RWPE2 (cell line): ENCODE measurements around the gene NFS1.
A peak's percentile ranks its signal among the peaks of the same experiment; 100 is the strongest.

ENCODE experiments used
- ATAC-seq: fragments of 200-7000 bp; cut with Tn5 transposase; 3 replicates; pipeline ENCODE4 v1.9.1; 2021; ENCODE audit warnings: low read depth
- DNase-seq: peaks from one replicate; pipeline ENCODE4 v3.0.0-alpha.2; 2020; ENCODE audit warnings: low spot score
- H3K27ac ChIP-seq: fragments of 450-650 bp; 2 replicates; pipeline ENCODE4 v1.5.1; 2017; ENCODE audit warnings: mild to moderate bottlenecking; ENCODE audit not compliant: poor library complexity, severe bottlenecking
- H3K27me3 ChIP-seq: fragments of 250-450 bp; sonication (Bioruptor Pico); 2 replicates; pipeline ENCODE4 v1.5.1; 2021; ENCODE audit warnings: mild to moderate bottlenecking, moderate library complexity; ENCODE audit not compliant: insufficient read depth, poor library complexity, severe bottlenecking
- H3K36me3 ChIP-seq: fragments of 250-450 bp; sonication (Bioruptor Pico); 2 replicates; pipeline ENCODE4 v1.5.1; 2020; ENCODE audit warnings: low read depth, mild to moderate bottlenecking, moderate library complexity
- H3K4me1 ChIP-seq: fragments of 250-450 bp; sonication (Bioruptor Pico); 2 replicates; pipeline ENCODE4 v1.5.1; 2021; ENCODE audit warnings: mild to moderate bottlenecking, moderate library complexity; ENCODE audit not compliant: insufficient read depth, poor library complexity, severe bottlenecking
- H3K4me3 ChIP-seq: fragments of 250-450 bp; sonication (Bioruptor Pico); 2 replicates; pipeline ENCODE4 v1.5.1; 2021; ENCODE audit warnings: mild to moderate bottlenecking, moderate library complexity; ENCODE audit not compliant: severe bottlenecking
- H3K9me3 ChIP-seq: fragments of 250-450 bp; sonication (Bioruptor Pico); 2 replicates; pipeline ENCODE4 v1.5.1; 2021; ENCODE audit warnings: mild to moderate bottlenecking, moderate library complexity; ENCODE audit not compliant: severe bottlenecking
- TF ChIP-seq, protein P1 (sequence below): fragments of 450-650 bp; IDR thresholded peaks from one replicate; pipeline ENCODE4 v1.5.1; 2017; ENCODE audit warnings: mild to moderate bottlenecking, moderate library complexity; ENCODE audit not compliant: poor library complexity, severe bottlenecking

NFS1 gene

DNA sequence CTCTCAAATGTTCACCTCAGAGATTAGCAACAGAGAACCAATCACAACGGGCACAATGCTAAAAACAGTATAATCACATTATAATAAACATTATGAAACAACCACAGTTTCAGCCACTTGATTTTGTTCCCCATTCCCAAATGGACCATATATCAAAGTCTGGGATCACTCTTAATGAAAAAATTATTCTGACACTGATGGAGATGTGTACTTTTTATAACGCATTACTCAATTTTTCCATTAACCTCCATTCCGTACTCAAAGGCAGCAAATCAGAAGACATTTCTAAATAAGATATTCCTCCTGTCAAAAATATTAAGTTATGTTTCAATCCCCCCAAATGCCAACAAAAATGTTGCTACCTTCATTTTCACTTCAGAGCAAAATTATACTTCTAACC lies 37.2 kb downstream of the NFS1 start:
- Histone ChIP-seq H3K4me3 (peak overlapping the region; percentile 90), H3K27ac (peak overlapping the region; percentile 45)
- DNase-seq, result no peak

DNA sequence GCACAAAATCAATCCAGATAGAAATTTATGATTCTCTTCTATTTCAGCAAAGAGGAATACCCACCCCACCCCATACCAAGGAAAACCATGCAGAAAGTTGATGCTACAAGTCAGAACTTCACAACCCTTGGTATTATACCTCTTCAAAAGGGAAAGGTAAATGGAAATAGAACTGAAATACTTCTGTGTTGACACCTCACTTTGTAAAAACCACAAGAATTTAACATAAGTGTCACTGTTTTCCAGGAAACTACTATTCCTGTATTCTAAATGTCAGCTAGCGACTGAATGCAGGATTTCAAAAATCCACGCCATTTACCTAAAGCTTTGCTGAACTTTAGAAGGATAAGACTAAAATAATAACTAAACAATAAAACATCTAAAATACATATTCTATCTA lies 38.1 kb downstream of the NFS1 start:
- no peak for DNase-seq
- Histone ChIP-seq H3K4me1 (peaks cover 38% of the 10 kb centered on the region), H3K27me3 (no peaks in the 10 kb centered on the region), H3K27ac (peak overlapping the region; percentile 45), H3K4me3 (no peak overlapping the region), H3K9me3 (no peaks in the 10 kb centered on the region), H3K36me3 (peaks cover 41% of the 10 kb centered on the region)
- peak; percentile 15 for ATAC-seq
- TF ChIP-seq, protein P1, sequence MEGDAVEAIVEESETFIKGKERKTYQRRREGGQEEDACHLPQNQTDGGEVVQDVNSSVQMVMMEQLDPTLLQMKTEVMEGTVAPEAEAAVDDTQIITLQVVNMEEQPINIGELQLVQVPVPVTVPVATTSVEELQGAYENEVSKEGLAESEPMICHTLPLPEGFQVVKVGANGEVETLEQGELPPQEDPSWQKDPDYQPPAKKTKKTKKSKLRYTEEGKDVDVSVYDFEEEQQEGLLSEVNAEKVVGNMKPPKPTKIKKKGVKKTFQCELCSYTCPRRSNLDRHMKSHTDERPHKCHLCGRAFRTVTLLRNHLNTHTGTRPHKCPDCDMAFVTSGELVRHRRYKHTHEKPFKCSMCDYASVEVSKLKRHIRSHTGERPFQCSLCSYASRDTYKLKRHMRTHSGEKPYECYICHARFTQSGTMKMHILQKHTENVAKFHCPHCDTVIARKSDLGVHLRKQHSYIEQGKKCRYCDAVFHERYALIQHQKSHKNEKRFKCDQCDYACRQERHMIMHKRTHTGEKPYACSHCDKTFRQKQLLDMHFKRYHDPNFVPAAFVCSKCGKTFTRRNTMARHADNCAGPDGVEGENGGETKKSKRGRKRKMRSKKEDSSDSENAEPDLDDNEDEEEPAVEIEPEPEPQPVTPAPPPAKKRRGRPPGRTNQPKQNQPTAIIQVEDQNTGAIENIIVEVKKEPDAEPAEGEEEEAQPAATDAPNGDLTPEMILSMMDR, result no peak

More for the DNA sequence above, 37.2 kb downstream of the NFS1 start:
- H3K27me3 ChIP-seq, result no peaks in the 10 kb centered on the region
- TF ChIP-seq, protein P1, result no peak
- no peak for ATAC-seq
- peaks cover 32% of the 10 kb centered on the region for H3K36me3 ChIP-seq
- H3K9me3 ChIP-seq, result no peaks in the 10 kb centered on the region
- peaks cover 38% of the 10 kb centered on the region for H3K4me1 ChIP-seq

DNA sequence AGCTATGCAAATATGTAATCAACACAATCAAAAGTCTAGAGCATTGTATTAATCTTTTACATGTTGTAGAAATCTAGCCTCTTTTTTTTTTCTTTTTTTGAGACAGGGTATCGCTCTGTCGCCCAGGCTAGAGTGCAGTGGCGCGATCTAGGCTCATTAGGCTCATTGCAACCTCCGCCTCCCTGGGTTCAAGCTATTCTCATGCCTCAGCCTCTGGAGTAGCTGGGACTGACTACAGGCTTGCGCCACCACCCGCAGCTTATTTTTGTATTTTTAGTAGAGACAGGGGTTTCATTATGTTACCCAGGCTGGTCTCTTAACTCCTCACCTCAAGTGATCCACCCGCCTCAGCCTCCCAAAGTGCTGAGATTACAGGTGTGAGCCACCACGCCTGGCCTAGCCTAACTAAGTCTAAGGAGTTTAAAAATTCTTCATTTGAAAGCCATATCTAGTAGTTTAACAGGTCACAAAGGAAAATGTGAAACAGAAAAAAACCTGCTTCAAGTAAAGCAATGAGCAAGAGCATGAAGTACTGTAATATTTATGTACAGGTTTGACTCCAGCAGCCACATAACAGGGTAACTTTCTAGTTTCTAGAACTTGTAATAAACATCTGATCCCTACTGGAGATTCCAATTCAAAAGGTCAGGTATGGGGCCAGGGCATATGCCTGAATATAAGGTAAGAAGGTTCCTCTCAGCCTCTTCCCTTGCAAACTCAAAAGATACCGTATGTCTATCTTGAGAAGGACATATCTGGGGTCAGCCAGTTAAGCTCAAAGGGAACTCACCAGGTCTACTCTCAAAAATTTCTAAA lies 38.8 kb downstream of the NFS1 start:
- peak overlapping the region; percentile 45 for H3K27ac ChIP-seq

DNA sequence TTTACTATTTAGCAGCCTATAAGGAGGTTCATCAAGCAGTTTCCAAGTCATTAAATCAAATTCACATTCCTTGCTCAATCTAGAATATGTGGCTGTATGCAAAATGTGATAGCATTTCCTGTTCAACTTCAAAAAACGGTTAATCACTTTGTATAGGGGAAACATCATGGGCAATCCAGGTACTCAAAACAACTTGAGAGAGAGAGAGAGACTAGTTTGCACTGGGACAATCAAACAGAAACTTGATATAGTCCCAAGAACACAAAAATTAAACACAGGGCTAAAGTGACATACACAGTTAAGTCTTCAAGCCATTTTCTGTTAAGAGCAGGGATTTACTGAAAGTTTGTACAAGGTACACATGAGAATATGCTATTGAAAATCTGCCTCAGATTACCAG lies 41.9 kb downstream of the NFS1 start:
- Histone ChIP-seq H3K36me3 (peaks cover 73% of the 10 kb centered on the region), H3K4me1 (peaks cover 28% of the 10 kb centered on the region), H3K27ac (no peak overlapping the region), H3K4me3 (no peak overlapping the region), H3K9me3 (no peaks in the 10 kb centered on the region), H3K27me3 (no peaks in the 10 kb centered on the region)
- ATAC-seq (no peak), DNase-seq (no peak)
- TF ChIP-seq, protein P1, result no peak

More for the DNA sequence above, 38.8 kb downstream of the NFS1 start:
- Histone ChIP-seq H3K4me1 (peaks cover 38% of the 10 kb centered on the region), H3K36me3 (peaks cover 48% of the 10 kb centered on the region), H3K4me3 (no peak overlapping the region), H3K27me3 (no peaks in the 10 kb centered on the region), H3K9me3 (no peaks in the 10 kb centered on the region)
- DNase-seq (no peak), ATAC-seq (no peak)
- TF ChIP-seq, protein P1, result no peak

DNA sequence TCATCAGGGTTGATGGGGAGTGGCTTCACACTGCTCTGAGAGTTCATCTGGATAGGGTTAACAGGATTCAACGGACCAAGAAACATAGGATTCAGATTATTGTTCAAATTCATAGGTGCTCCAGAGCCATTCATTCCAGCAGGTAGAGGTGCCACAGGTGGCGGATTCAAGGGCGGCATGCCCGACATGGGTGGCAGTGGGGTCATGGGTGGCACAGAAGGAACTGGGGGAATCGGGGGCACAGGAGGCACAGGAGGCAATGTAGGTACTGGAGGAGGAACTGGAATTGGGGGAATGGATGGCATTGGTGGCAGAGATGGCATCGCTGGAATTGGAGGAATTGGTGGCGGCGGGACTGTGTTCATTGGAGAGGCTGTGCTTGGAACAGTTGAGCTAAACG lies 44.7 kb downstream of the NFS1 start:
- H3K27ac ChIP-seq, result no peak overlapping the region
- H3K4me3 ChIP-seq, result no peak overlapping the region
- peaks cover 4% of the 10 kb centered on the region for H3K4me1 ChIP-seq
- ATAC-seq, result no peak
- H3K9me3 ChIP-seq, result no peaks in the 10 kb centered on the region
- H3K36me3 ChIP-seq, result peaks cover 94% of the 10 kb centered on the region
- TF ChIP-seq, protein P1, result no peak
- H3K27me3 ChIP-seq, result no peaks in the 10 kb centered on the region
- DNase-seq, result no peak
